Stimulated activated CD4-positive, alpha-beta T cell treated with anti-CD3 and anti-CD28 coated beads, Interleukin-2, amount 100 ng/mL, for 4 hours (primary cell): ENCODE results near the gene XPO1.
"Not testable (repeated sequence)": the region's sequence is repeated elsewhere in the genome, so short reads cannot be mapped to it uniquely, and the experiment has no call there.

Source experiments
- DNase-seq: peaks from one replicate; pipeline ENCODE4 v3.0.0-alpha.2; 2020; ENCODE audit warnings: low read depth

The XPO1 gene

GRCh38 chr2:61469424-61470121, 68.6 kb downstream of the XPO1 start:
- DNase-seq = no peak

DNA sequence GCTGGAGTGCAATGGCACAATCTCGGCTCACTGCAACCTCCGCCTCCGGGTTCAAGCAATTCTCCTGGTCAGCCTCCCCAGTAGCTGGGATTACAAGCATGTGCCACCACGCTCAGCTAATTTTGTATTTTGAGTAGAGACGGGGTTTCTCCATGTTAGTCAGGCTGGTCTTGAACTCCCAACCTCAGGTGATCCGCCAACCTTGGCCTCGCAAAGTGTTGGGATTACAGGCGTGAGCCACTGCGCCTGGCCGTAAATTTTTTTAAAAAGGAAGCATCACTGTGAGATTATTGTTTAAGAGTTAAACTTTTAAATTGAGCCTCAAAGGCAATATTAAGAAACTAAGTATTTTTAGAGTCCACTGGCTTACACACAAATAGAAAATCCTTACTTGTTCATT, 69.9 kb downstream of the XPO1 start:
- DNase-seq = not testable (repeated sequence)

DNA sequence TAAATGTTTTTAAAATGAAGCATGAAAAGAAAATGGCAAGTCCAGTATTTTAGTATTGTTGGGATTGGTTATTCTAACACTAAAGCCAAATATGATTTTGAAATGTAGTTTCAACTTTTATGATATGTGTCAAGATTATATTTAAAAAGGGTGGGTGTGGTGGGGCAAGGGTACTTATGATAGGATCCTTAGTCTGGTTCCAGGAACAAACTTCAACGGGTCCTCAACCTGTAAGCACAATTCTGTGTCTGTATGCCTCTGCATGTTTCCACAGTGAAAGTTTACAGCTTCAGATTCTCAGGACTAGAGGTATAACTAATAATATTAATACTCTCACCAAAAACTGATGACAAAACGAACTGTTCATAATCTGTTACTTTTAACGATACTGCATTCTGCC, 73.1 kb downstream of the XPO1 start:
- DNase-seq = no peak

GRCh38 chr2:61463769-61464475, 74.2 kb downstream of the XPO1 start:
- no peak for DNase-seq

GRCh38 chr2:61461404-61461803, 76.8 kb downstream of the XPO1 start:
- no peak for DNase-seq

DNA sequence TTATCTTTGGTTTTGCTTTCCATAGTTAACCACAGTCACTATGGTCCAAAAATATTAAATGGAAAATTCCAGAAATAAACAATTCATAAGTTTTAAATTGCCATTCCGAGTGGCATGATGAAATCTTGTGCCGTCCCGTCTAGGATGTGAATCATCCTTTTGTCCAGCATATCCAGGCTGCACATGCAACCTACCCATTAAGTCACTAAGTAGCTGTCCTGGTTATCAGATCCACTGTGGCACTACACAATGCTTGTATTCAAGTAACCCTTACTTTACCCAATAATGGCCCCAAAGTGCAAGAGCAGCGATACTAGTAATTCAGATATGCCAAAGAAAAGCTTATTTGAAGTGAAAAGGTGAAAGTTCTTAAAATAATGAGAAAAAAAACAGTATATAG, 78.0 kb downstream of the XPO1 start:
- no peak for DNase-seq

DNA sequence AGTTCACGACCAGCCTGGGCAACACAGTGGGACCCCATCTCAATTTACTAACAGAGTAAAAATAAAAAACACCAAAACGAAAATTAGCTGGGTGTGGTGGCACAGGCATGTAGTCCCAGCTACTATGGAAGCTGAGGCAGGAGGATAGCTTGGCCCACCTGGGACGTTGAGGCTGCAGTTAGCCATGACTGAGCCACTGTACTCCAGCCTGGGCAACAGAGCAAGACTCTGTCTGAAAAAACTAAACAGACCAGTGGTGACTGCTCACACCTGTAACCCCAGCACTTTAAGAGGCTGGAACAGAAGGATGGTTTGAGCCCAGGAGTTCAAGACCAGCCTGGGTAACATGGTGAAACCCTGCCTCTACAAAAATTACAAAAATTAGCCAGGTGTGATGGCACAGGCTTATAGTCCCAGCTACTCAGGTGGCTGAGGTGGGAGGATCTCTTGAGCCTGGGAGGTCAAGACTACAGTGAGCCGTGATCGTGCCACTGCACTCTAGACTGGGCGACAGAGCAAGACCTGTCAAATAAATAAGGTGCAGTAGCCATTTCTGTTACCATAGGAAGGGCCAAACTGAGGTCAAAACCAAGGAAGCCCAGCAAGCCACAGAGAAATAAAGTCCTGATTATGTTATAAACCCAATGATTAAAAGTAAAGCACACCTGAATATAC, 81.3 kb downstream of the XPO1 start:
- no peak for DNase-seq

GRCh38 chr2:61456070-61456745, 81.9 kb downstream of the XPO1 start:
- DNase-seq = no peak

DNA sequence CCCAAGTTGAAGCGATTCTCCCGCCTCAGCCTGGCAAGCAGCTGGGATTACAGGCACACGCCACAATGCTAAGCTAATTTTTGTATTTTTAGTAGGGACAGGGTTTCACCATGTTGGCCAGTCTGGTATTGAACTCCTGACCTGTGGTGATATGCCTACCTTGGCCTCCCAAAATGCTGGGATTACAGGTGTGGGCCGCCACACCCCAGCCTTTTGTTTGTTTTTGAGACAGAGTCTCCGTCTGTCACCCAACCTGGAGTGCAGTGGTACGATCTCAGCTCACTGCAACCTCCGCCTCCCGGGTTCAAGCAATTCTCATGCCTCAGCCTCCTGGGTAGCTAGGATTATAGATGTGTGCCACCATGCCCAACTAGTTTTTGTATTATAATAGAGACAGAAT, 83.2 kb downstream of the XPO1 start:
- not testable (repeated sequence) for DNase-seq

GRCh38 chr2:61454383-61454782, 83.8 kb downstream of the XPO1 start:
- DNase-seq = no peak

DNA sequence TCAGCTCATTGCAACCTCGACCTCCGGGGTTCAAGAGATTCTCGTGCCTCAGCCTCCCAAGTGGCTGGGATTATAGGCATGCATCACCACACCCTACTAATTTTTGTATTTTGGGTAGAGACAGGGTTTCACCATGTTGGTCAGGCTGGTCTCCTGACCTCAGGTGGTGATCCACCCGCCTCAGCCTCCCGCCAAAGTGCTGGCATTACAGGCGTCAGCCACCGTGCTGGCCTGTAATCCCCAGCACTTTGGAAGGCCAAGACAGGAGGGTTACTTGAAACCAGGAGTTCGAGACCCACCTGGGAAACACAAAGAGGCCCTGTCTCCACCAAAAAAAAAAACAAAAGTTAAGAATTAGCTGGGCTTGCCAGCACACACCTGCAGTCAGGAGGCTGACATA, 85.8 kb downstream of the XPO1 start:
- no peak for DNase-seq

DNA sequence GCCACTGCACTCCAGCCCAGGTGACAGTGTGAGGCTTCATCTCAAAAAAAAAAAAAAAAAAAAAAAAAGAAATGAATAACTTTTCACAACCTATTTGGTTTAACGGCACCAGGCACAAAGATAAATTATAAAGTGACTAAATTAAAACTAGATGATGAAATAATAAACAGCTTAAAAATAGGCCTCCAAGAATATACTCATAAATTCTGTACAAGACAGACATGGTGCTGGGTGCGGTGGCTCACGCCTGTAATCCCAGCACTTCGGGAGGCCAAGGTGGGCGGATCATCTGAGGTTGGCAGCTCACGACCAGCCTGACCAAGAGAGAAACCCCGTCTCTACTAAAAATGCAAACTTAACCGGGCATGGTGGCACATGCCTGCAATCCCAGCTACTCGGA, 87.0 kb downstream of the XPO1 start:
- no peak for DNase-seq

DNA sequence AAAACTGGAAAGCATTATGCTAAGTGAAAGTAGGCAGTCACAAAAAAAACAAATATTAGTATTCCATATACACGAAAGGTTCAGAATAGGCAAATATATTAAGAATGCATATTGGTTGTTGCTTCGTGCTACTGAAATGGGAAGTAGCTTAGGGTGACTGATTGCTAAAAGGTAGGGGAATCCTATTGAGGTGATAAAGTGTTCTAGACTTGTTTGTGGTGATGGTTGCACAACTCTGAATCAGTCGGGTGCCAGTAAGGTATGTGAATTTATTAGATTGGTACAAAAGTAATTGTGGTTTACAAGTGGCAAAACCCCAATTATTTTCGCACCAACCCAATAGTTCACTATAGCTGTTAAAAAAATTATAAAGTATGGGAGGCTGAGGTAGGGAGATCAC, 88.0 kb downstream of the XPO1 start:
- DNase-seq = no peak

DNA sequence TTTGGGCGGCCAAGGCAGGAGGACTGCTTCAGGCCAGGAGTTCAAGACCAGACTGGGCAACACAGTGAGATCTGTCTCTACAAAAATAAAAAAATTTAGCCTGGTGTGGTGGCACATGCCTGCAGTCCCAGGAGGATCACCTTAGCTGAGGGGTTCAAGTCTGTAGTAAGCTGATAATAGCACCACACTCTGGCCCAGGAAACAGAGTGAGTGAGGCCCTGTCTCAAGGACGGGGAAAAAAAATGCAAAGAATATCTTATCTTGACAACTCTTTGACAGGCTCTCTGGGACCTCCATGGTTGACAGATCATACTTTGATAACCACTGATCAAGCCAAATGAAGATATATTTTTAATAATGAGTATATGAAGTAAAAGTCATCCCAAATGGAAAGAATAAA, 89.9 kb downstream of the XPO1 start:
- no peak for DNase-seq

DNA sequence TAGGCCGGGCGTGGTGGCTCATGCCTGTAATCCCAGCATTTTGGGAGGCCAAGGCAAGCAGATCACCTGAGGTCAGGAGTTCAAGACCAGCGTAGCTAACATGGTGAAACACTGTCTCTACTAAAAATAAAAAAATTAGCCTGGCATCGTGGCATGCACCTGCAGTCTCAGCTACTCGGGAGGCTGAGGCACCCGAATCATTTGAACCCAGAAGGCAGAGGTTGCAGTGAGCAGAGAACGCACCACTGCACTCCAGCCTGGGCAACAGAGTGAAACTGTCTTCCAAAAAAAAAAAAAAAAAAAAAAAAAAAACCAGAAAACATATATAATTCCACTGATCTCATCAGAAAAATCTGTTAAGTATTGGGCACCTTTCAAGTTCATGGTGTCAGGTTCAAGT, 91.2 kb downstream of the XPO1 start:
- not testable (repeated sequence) for DNase-seq

DNA sequence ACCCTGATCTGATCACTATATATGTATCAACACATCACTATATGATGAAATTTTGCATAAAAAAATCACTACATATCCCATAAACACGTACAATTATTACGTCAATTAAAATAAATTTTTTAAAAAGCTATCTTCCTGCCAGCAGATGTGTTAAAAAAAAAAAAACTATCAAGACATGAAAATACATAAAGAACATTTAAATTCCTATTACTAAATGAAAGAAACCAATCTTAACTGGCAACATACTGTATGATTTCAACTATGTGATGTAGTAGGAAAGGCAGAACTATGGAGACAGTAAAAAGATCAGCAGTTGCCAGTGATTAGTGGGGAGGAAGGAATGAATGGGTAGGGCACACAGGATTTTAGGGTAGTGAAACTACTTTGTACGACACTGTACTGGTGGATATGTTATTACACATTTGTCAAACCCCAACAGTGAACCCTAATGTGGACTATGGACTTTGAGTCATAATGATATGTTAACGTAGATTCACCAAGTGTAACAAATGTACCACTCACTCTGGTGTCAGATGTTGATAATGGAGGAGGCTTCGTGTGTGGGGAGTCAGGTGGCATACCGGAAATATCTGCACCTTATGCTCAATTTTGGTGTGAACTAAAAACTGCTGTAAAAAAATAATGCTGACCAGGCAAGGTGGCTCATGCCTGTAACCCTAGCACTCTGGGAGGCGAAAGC, 94.7 kb downstream of the XPO1 start:
- no peak for DNase-seq

GRCh38 chr2:61439241-61440002, 98.7 kb downstream of the XPO1 start:
- DNase-seq = no peak

- no peak for DNase-seq
These were observed 99.5 kb downstream of the XPO1 start for GRCh38 chr2:61438670-61439069.

GRCh38 chr2:61437170-61437569, 101.0 kb downstream of the XPO1 start:
- DNase-seq = no peak

- DNase-seq = no peak
These were observed 102.1 kb downstream of the XPO1 start for GRCh38 chr2:61436092-61436491.

- no peak for DNase-seq
These were observed 102.9 kb downstream of the XPO1 start for GRCh38 chr2:61435291-61435690.
